ENCODE data around the gene SP4. TPM values are rescaled to one million over a fixed set of nuclear protein-coding genes. Genes with fewer than 3 reads are reported as not detected.

SP4 gene
- total and polyA plus RNA-seq, 2 experiments from 2014 or later = 1.4 to 7.5 TPM

DNA sequence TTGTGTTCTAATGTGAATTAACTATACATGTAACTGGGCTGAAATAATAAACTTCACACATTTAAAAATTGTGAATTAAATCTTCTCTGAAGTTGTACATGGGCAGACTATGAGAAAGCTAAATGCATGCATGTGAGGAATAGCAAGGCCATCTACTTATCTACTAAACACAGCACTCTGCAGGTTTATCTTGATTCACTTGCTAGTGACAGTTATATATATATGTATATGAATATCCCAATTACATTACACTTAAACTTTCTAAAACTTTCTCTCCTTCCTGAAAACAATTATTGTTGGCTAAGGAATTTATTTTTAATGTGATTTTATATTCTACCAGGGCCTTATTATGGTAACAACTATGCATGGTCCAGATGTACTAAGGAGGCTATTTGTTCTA lies 5.1 kb upstream of the SP4 start:
- no peak overlapping the region for H3K4me3 ChIP-seq
- no peaks in the 10 kb centered on the region for H3K27me3 ChIP-seq
- no peak overlapping the region for H3K4me2 ChIP-seq
- no peaks in the 10 kb centered on the region for H3K36me3 ChIP-seq (replicated peaks; ENCODE audit: insufficient read depth, low read depth)
- no peaks in the 10 kb centered on the region for H3K79me2 ChIP-seq
- no peak overlapping the region for H3K27ac ChIP-seq
- DNase-seq (ENCODE audit: low spot score) = no peak
- H2AFZ ChIP-seq = no peak overlapping the region
- no peaks in the 10 kb centered on the region for H4K20me1 ChIP-seq (ENCODE audit: insufficient read depth, poor library complexity, severe bottlenecking)
- no peaks in the 10 kb centered on the region for H3K4me1 ChIP-seq (ENCODE audit: insufficient read depth)
- TF ChIP-seq, protein P1, sequence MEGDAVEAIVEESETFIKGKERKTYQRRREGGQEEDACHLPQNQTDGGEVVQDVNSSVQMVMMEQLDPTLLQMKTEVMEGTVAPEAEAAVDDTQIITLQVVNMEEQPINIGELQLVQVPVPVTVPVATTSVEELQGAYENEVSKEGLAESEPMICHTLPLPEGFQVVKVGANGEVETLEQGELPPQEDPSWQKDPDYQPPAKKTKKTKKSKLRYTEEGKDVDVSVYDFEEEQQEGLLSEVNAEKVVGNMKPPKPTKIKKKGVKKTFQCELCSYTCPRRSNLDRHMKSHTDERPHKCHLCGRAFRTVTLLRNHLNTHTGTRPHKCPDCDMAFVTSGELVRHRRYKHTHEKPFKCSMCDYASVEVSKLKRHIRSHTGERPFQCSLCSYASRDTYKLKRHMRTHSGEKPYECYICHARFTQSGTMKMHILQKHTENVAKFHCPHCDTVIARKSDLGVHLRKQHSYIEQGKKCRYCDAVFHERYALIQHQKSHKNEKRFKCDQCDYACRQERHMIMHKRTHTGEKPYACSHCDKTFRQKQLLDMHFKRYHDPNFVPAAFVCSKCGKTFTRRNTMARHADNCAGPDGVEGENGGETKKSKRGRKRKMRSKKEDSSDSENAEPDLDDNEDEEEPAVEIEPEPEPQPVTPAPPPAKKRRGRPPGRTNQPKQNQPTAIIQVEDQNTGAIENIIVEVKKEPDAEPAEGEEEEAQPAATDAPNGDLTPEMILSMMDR (IDR thresholded peaks at IDR 0.05; ENCODE audit: poor library complexity) = no peak
- TF ChIP-seq EZH2 (IDR thresholded peaks at IDR 0.05; ENCODE audit: borderline replicate concordance) (no peak), EZH2phosphoT487 (IDR thresholded peaks at IDR 0.05; ENCODE audit: low read depth, severe bottlenecking, unreplicated experiment) (no peak)
- no peaks in the 10 kb centered on the region for H3K9me3 ChIP-seq (ENCODE audit: low read depth)
- no peaks in the 10 kb centered on the region for H3K9me2 ChIP-seq (replicated peaks; ENCODE audit: insufficient read depth)

DNA sequence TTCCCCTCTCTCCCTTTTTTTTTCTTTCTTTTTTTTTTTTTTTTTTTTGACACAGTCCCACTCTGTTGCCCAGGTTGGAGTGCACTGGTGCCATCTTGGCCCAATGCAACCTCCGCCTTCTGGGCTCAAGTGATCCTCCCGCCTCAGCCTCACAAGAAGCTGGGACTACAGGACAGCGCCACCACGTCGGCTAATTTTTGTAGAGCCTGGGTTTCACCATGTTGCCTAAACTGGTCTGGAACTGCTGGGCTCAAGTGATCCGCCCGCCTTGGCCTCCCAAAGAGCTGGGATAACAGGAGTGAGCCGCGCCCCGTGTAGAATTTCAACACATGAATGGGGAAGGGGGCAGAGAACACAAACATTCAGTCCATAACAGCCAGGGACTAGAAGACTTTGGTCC lies 2.6 kb upstream of the SP4 start:
- Histone ChIP-seq H2AFZ (no peak overlapping the region), H3K4me2 (no peak overlapping the region), H3K4me3 (no peak overlapping the region), H3K27ac (no peak overlapping the region), H4K20me1 (ENCODE audit: insufficient read depth, poor library complexity, severe bottlenecking) (no peaks in the 10 kb centered on the region), H3K9me3 (ENCODE audit: low read depth) (no peaks in the 10 kb centered on the region), H3K9me2 (replicated peaks; ENCODE audit: insufficient read depth) (no peaks in the 10 kb centered on the region), H3K4me1 (ENCODE audit: insufficient read depth) (no peaks in the 10 kb centered on the region), H3K27me3 (no peaks in the 10 kb centered on the region), H3K36me3 (replicated peaks; ENCODE audit: insufficient read depth, low read depth) (no peaks in the 10 kb centered on the region), H3K79me2 (no peaks in the 10 kb centered on the region)
- DNase-seq (ENCODE audit: low spot score) = no peak
- TF ChIP-seq EZH2 (IDR thresholded peaks at IDR 0.05; ENCODE audit: borderline replicate concordance) = no peak
- TF ChIP-seq, protein P1 (IDR thresholded peaks at IDR 0.05; ENCODE audit: poor library complexity) = no peak
- no peak for TF ChIP-seq EZH2phosphoT487 (IDR thresholded peaks at IDR 0.05; ENCODE audit: low read depth, severe bottlenecking, unreplicated experiment)
- WGBS (ENCODE audit: low lambda C conversion rate, missing lambda C conversion rate) = 96% methylated on average over 10 of the region's 10 CpGs

DNA sequence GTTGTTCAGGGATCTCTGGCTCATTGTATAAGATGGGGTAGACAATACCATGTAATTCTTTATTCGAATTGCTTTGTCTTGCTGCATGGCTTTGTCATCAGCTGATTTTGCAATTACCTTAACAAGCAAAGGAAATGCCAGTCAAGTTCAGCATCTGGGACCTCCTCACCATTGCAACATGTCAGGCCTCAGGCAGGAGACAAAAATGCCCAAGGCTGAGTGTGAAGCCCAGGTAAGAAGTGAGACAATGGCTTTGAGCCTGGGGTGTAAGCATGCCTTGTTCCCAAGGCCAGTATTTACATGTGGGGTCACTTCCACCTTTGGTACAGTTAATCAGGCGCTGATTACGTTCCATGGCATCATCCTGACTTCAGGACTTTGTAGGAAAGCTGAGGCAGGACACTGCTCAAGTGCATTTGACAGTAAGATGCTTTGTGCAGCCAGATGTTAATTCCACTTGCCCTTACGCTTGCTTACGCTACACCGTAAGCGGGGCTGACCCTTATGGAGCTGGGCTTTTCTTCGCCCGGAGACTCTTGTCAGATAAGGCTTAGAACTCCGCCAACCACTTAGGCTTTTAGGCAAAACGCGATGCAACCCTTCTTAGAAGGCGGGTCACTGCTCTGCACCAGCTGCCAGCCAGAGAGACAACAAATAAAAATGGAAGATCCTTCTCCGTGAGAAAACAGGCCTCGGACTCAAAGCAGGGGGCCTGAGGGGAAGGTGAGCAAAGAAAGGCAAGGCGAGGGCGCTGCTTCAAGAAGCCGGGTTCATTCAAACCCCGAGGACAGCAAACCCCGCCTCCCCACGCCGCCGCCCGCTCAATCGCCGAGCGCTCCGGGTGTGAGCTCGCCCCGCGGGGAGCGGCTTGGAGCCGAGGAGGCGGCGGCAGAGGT lies 1.3 kb upstream of the SP4 start:
- TF ChIP-seq EZH2 (IDR thresholded peaks at IDR 0.05; ENCODE audit: borderline replicate concordance) (no peak), EZH2phosphoT487 (IDR thresholded peaks at IDR 0.05; ENCODE audit: low read depth, severe bottlenecking, unreplicated experiment) (no peak)
- TF ChIP-seq, protein P1 (IDR thresholded peaks at IDR 0.05; ENCODE audit: poor library complexity) = no peak
- Histone ChIP-seq H3K4me3 (peak overlapping the region; percentile 15), H3K4me2 (peak overlapping the region; percentile 83), H3K79me2 (no peaks in the 10 kb centered on the region), H3K4me1 (ENCODE audit: insufficient read depth) (no peaks in the 10 kb centered on the region), H3K36me3 (replicated peaks; ENCODE audit: insufficient read depth, low read depth) (no peaks in the 10 kb centered on the region), H2AFZ (peak overlapping the region; percentile 31), H3K9me2 (replicated peaks; ENCODE audit: insufficient read depth) (no peaks in the 10 kb centered on the region), H4K20me1 (ENCODE audit: insufficient read depth, poor library complexity, severe bottlenecking) (no peaks in the 10 kb centered on the region), H3K9me3 (ENCODE audit: low read depth) (no peaks in the 10 kb centered on the region), H3K27ac (peak overlapping the region; percentile 24), H3K27me3 (no peaks in the 10 kb centered on the region)
- 6% methylated on average over 31 of the region's 35 CpGs for WGBS (ENCODE audit: low lambda C conversion rate, missing lambda C conversion rate)
- DNase-seq (ENCODE audit: low spot score) = no peak
